Brain microvascular endothelial cell (primary cell): ENCODE data around the gene PLPP7.
A peak's percentile ranks its signal among the peaks of the same experiment; 100 is the strongest.

ENCODE experiments used
- DNase-seq: peaks from one replicate; pipeline ENCODE4 v3.0.0-alpha.2; 2020
- H3K27ac ChIP-seq: fragments of 250-450 bp; sonication (Bioruptor Pico); 2 replicates; pipeline ENCODE4 v1.5.1; 2020; ENCODE audit warnings: mild to moderate bottlenecking, moderate library complexity
- H3K27me3 ChIP-seq: fragments of 250-450 bp; sonication (Bioruptor Pico); replicated peaks from 2 replicates; pipeline ENCODE4 v1.5.1; 2020; ENCODE audit warnings: mild to moderate bottlenecking
- H3K36me3 ChIP-seq: fragments of 250-450 bp; sonication (Bioruptor Pico); replicated peaks from 2 replicates; pipeline ENCODE4 v1.5.1; 2020; ENCODE audit warnings: mild to moderate bottlenecking
- H3K4me3 ChIP-seq: 2 replicates; pipeline ENCODE4 v1.5.1; 2011; ENCODE audit warnings: low read depth, mild to moderate bottlenecking, control low read depth, low read length, moderate library complexity
- CTCF ChIP-seq: IDR thresholded peaks from 2 replicates; pipeline ENCODE4 v1.5.1; 2011; ENCODE audit warnings: low read depth, mild to moderate bottlenecking, moderate library complexity, low read length, control low read depth, inconsistent platforms; ENCODE audit errors: missing control alignments
- in situ Hi-C: cut with HindIII; loops from 2 replicates; pipeline ENCODE4 v1.10.0; 2017; ENCODE audit warnings: low sequenced_read_pairs, low pct_ligation_motif_present

The PLPP7 gene

GRCh38 chr9:131282688-131283422 is 6.7 kb upstream of the PLPP7 start:
- Histone ChIP-seq H3K36me3 (no peaks in the 10 kb centered on the region), H3K4me3 (peak overlapping the region; percentile 26), H3K27me3 (peaks cover 20% of the 10 kb centered on the region), H3K27ac (no peak overlapping the region)
- in situ Hi-C loops, result no loop called here
- no peak for TF ChIP-seq CTCF
- DNase-seq, result no peak

GRCh38 chr9:131284856-131285255 is 4.7 kb upstream of the PLPP7 start:
- no peak for TF ChIP-seq CTCF
- H3K27ac ChIP-seq, result no peak overlapping the region
- in situ Hi-C loops, result no loop called here
- no peak for DNase-seq
- peaks cover 20% of the 10 kb centered on the region for H3K27me3 ChIP-seq
- H3K4me3 ChIP-seq, result no peak overlapping the region
- no peaks in the 10 kb centered on the region for H3K36me3 ChIP-seq

DNA sequence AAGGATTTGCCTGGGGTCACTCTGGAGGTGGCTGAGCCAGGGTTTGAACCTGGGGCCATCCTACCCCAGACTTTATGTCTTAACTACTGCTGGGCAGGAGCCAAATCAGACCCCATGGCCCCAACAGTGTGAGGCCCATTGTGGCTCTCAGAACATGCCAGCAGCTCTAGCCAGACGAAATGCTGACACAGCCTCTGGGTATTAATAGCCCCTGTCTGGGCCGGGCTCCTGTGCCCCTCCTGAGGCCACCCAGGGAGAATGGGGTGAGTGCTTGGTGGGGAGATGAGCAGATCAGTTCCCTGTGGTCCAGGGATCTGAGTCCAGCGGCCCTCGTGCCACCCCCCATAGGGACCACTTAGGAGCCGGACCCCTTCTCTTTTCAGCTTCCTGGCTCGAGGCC is 2.2 kb upstream of the PLPP7 start:
- in situ Hi-C loops, result no loop called here
- TF ChIP-seq CTCF, result no peak
- no peak for DNase-seq
- Histone ChIP-seq H3K27ac (no peak overlapping the region), H3K27me3 (peaks cover 7% of the 10 kb centered on the region), H3K4me3 (no peak overlapping the region), H3K36me3 (no peaks in the 10 kb centered on the region)

GRCh38 chr9:131288217-131288616 is 1.3 kb upstream of the PLPP7 start:
- Histone ChIP-seq H3K27me3 (peaks cover 1% of the 10 kb centered on the region), H3K4me3 (no peak overlapping the region), H3K27ac (no peak overlapping the region), H3K36me3 (no peaks in the 10 kb centered on the region)
- no peak for TF ChIP-seq CTCF
- in situ Hi-C loops, result no loop called here
- DNase-seq, result no peak

DNA sequence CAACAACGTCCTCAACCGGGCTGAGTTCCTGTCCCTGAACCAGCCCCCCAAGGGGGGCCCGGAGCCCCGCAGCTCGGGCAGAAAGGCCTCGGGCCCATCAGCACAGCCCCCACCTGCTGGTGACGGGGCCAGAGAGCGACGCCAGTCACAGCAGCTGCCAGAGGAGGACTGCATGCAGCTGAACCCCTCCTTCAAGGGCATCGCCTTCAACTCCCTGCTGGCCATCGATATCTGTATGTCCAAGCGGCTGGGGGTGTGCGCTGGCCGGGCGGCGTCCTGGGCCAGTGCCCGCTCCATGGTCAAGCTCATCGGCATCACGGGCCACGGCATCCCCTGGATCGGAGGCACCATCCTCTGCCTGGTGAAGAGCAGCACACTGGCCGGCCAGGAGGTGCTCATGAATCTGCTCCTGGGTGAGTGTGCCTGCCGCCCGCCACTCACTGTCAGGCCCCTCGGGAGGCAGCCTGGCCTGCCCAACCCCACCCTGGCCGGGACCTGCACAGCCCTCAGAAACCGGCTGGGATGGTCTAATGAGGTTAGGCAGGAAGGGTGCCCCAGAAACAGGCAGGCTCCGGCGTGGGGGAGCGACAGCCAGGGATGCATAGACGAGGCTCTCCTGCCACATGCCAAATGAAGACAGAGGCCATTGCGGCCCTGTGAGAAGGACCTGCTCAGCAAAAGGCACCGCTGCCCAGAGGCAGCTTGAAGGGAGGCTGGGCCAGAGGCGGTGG is 678 bp downstream of the PLPP7 start:
- DNase-seq, result no peak
- Histone ChIP-seq H3K4me3 (peak overlapping the region; percentile 48), H3K27me3 (no peaks in the 10 kb centered on the region), H3K27ac (no peak overlapping the region), H3K36me3 (no peaks in the 10 kb centered on the region)
- no peak for TF ChIP-seq CTCF
- in situ Hi-C loops, result no loop called here
